ENCODE data around the gene TRIM26.

- no peak for TF ChIP-seq EZH2 (IDR thresholded peaks at IDR 0.05; ENCODE audit: low read depth, unreplicated experiment)
- TF ChIP-seq CTCF (conservative IDR thresholded peaks at IDR 0.05; ENCODE audit: low read depth in 2 of 2), result no peak
- TF ChIP-seq EZH2phosphoT487 (IDR thresholded peaks at IDR 0.05; ENCODE audit: unreplicated experiment), result no peak
- TF ChIP-seq POLR2AphosphoS5 (IDR thresholded peaks at IDR 0.05; ENCODE audit: low read depth), result no peak
- no peak for TF ChIP-seq REST (IDR thresholded peaks at IDR 0.05; ENCODE audit: unreplicated experiment)
- TF ChIP-seq JUNB (IDR thresholded peaks at IDR 0.05; ENCODE audit: unreplicated experiment), result no peak
- no peak for TF ChIP-seq STAT1 (IDR thresholded peaks at IDR 0.05; ENCODE audit: unreplicated experiment)
- no peak for TF ChIP-seq CREB1 (CRISPR knock-in tag; IDR thresholded peaks at IDR 0.05; ENCODE audit: low read depth)
- no peak for TF ChIP-seq NANOG (IDR thresholded peaks at IDR 0.05; ENCODE audit: borderline replicate concordance)
- TF ChIP-seq ZNF331 (CRISPR knock-in tag; IDR thresholded peaks at IDR 0.05; ENCODE audit: low read depth), result no peak
- no peak for TF ChIP-seq ZNF462 (CRISPR knock-in tag; IDR thresholded peaks at IDR 0.05)
- no peak for TF ChIP-seq ETS1 (IDR thresholded peaks at IDR 0.05)
Measured at GRCh38 chr6:30188541-30188940, 24.7 kb downstream of the TRIM26 start.

All from GM23338 (cell line).